GM19239 (cell line): ENCODE measurements around the gene RAD1.
"Not testable (repeated sequence)": the region's sequence is repeated elsewhere in the genome, so short reads cannot be mapped to it uniquely, and the experiment has no call there.

ENCODE experiments used
- DNase-seq: peaks from one replicate; pipeline ENCODE4 v3.0.0; 2011; ENCODE audit warnings: low spot score; ENCODE audit not compliant: insufficient read length
- FAIRE-seq: peaks from 2 replicates; lab custom pipeline; 2011; peaks lifted over from hg19 to GRCh38; lab: Jason Lieb, UNC

RAD1 gene, protein sequence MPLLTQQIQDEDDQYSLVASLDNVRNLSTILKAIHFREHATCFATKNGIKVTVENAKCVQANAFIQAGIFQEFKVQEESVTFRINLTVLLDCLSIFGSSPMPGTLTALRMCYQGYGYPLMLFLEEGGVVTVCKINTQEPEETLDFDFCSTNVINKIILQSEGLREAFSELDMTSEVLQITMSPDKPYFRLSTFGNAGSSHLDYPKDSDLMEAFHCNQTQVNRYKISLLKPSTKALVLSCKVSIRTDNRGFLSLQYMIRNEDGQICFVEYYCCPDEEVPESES

DNA sequence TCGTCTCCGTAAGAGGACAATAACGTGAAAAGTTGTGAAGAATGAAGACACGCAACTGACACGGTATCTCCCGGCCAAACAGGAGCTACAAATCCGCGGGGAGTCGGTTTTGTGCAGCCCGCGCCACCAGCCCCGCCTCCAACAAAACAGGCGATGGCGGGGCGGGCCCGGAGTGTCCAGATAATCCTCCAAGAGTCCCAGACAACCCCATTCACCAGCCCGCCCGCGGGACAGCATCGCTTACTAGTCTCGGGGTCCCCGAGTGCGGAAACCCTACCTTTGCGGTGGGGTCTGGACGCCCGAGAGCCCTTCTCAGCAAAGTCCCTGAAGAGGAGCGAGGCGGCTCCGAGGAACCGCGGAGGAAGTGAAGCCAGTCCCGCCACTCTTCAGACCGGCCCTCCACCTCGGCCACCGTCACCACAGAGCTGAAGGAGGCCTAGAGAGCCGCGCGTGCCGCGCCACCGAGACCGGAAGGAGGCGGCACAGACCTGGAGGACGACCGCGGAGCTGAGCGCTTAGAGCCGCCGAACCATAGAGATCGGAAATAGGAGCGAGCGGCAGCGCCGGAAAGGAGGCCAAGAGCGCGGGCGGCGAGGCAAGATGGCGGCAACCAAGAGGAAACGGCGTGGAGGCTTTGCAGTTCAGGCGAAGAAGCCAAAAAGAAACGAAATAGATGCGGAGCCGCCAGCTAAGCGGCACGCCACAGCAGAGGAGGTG is at the start of gene RAD1, which contains the start of gene BRIX1:
RAD1 (minus strand) TSS at position 366 of the 717 bp plus-strand sequence. CDS start 612 bp downstream, outside the sequence.
BRIX1 (plus strand) TSS at position 573 of the 717 bp plus-strand sequence; CDS start at position 601, 28 bp downstream.
- DNase-seq (peak; percentile 72), FAIRE-seq (peak; percentile 94)

DNA sequence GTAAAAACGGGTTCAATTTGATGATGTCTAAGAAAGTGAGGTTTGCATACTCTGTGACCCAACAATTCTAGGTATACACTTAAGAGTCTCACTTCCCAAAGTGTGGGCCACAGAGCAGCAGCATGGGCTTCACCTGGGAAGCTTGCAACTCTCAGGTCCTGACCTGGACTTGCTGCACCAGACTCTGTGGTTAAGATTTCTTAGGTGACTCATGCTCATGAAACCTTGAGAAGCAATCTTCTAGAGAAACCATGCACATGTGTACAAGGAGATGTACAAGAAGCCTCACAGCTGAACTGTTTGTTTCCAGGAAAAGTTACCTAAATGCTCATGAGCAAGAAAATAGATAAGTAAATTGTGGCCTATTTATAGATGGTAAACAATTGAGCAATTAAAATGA is 44.0 kb upstream of the RAD1 start:
- DNase-seq (peak; percentile 22), FAIRE-seq (peak; percentile 84)

DNA sequence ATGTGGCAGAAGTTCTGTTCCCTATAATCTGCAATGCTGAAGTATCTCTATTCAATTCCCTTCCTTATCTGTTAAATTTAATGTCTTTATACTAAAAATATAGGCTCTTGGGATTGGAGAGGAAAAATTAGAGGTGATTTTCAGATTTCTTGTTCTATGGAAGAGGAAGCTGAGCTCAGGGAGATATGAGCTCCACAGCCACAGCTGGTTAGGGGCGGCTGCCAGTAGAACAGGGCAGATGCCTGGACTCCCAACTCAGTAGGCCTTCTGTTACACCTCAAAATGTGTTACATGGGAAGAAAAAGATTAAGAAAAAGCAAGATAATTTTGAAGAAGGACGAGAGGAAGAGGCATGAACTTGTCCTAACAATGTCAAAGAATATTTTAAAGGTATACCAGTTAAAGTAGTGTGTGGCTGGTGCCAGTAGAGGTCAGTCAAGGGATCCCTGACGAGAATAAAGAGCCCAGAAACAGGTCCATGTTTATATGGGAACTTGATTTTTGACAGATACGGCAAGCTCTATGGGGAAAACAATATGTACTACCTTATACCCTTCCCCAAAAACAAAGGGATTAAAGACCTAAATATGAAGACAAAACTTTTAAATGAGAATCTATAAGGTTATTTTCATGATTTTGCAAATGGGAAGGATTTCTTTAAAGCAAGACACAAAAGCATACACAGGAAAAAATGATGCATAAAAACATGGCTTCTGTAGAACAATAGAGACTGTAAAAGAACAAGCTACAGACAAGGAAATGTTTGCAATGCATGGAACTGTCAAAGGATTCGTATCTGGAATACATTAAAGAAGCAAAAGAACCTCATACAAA is 42.8 kb upstream of the RAD1 start:
- DNase-seq (peak; percentile 23), FAIRE-seq (peak; percentile 73)

DNA sequence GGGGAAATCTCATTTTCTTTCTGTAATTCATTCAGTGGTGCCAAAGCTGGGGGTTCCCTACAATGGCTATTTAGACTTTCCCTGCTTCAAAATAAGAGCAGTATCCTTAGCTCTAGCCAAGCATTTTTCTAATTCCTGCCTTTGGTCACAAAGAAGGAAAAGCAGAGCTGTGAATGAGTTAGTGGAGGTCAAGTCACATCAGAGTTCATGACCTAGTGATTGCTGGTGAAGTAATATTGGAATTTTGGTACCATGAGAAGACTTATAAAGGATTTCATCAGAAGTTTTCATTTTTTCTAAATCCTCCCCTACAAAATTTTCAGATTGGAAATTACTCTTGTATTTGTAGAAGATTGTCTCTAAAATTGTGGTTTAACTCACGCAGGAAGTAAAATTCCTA is 42.0 kb upstream of the RAD1 start:
- FAIRE-seq, result no peak
- no peak for DNase-seq

DNA sequence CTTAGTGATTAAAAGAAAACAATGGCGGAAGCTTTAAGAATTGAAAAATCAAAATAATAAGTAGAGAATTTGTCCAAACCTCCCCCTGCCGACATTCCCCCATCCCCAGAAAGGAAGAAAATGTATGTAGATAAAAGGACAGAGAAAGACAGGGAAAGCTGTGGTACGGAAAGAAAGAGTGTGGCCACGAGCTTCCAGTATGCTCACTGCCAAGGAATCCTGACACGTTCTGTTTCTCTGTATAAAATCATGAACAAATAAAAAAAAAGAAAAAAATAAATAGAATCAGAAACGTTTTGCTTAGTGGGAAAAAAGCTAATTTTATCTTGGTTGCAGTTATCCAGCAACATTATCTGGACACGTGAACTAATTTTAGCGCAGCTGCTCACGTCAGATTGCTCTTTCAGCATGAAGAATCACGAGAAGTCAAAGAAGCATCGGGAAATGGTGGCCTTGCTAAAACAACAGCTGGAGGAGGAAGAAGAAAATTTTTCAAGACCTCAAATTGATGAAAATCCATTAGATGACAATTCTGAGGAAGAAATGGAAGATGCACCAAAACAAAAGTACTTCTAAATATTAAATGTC is 29.2 kb upstream of the RAD1 start:
- FAIRE-seq (no peak), DNase-seq (no peak)

DNA sequence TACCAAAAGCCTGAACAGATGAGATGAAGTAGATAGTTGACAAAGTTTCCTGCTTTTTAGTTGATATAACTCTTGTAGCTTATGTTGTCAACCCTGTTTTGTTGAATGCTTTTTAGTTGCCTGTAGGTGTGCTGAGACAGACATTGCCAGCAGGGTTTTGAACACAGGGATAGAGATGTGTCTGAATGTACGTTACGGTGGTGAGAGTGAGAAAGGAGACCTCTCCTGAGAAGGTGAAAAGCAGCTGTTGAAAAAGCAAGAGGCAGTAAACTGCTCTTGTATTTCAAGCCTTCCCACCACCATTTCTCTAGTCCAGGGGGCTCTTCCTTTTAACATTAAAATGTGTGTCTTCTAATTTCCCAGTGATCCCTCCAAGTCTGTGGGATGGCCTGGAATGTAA is 28.7 kb upstream of the RAD1 start:
- DNase-seq, result no peak
- no peak for FAIRE-seq

DNA sequence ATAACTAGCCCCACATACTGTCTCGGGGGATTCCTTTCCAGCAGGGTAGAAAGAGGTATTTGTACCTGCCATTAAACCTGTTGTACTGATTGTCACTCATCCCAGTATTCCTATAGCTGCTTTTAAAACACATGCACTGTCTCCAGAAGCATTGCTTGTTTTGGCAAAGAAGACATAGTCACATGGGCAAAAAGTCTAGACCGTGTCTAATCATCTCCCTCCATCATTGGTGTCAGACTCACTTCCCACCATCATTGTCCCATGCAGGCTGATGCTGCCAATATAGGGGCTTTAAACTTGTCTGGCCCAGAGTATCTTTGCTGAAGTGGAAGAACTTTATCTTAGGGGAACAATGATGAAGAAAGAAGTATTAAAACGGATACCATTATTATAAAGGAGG is 26.6 kb upstream of the RAD1 start:
- DNase-seq (no peak), FAIRE-seq (no peak)

DNA sequence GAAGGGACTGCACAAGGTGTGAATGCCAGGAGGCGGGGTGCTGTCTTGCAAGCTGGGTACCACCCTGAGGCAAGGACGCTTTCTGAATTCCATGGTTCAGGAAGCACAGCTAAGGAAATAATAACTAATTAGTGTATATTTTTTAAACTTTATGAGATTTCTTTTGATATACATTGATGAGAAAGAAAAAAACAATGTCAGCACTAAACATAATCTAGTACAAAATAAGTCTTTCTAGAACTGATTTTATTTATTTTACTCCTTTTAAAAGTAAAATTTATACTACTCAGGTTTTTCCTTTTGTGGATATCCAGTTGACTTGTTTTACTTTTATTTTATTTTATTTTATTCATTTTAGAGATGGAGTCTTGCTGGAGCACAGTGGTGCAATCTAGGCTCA is 17.6 kb upstream of the RAD1 start:
- DNase-seq (no peak), FAIRE-seq (no peak)

DNA sequence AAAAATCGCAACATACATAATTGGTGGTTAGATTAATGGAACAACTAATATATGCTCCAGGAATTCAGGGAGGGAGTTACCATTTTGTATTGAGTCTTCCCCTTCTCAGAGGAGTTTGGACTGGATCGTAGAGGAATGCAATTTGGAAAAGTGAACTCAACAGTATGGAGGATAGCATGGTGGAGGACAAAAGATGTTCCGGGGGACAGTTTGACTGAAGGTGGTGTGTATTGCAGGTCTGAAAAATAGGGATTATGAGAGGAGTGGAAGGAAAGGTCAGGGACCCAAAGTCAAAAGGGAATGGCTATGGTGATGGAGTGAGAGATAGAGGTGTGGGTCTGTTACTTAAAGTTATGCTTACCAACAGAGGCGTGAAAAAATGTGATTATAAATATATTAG is 15.6 kb upstream of the RAD1 start:
- FAIRE-seq (no peak), DNase-seq (no peak)

DNA sequence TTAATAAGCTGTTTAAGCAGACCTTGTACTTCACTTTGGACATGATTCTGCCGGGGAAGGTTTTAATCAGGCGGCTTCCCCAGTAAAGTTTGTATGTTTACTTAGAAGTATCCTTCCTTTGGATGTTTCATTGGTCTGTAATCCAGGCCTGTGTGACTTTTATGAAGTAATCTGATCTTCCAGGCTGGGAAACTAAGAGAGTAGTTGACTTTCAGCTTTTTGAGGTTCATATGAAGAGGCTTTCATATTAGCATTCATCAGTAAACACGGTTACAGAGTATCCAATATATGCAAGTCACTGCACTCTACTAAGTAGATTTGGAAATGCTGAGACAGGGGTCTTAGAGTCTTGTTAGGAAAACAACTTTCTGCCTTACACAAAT is 15.1 kb upstream of the RAD1 start:
- no peak for FAIRE-seq
- DNase-seq, result no peak

DNA sequence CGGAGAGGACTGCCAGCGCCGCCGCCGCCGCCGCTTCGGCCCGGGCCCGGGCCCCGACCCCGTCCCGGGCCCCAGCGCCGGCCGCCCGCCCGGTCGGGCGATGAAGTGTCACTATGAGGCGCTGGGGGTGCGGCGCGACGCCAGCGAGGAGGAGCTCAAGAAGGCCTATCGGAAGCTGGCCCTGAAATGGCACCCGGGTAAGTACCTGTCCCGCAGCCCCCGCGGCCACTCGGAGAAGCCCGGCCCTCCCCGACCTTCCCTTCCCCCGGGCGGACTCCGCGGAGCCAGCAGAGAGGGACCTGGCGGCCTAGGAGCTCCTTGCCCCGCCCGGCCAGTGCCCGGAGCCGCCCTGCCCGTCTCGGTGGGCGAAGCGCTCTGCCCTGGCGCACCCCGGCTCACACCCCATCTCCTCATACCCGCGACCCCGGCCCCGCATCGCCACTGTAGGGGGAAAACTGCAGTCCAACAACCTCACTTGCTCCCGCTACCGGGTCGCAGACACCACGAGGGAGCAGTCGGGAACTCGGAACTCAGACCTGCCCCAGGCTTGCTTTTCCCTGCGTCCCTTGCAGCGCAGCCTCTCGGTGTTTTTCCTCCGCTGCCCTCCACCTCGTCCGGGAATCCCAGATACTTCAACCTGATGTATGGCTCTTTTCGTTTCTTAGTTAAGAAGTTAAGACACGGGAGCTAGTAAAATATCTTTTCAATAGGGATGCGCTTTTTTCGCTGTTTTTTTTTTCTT is 14.6 kb upstream of the RAD1 start:
- FAIRE-seq (peak; percentile 62), DNase-seq (peak; percentile 81)

DNA sequence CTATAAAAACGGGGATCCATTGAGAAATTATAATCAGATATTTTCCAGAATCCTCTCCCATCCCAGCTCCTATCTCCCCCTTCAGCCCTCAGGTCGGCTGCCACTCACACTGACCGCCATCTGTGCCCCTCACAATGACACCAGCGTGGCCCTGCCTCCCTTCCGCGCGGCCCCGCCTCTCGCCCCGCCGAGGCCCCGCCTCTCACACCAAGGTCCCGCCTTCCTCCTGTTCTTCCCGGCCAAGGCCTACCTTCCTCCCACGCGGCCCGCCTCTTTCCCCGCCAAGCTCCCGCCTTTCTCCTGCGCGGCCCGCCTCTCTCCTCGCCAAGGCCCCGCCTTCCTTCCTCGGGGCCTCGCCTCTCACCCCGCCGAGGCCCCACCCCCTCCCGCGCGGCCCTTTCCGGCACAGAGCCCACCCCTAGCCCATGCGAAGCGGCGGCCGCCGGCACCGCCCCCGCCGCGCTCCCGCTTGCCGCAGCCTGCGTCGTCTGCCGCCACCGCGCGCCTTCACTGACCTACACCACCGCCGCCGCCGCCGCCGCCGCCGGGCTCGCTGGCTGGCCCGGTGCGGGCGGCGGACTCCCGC is 13.9 kb upstream of the RAD1 start, which contains the start of gene DNAJC21:
DNAJC21 (plus strand) TSS at position 426 of the 586 bp plus-strand sequence. CDS start 261 bp downstream, outside the sequence.
- peak; percentile 92 for FAIRE-seq
- DNase-seq, result peak; percentile 95

DNA sequence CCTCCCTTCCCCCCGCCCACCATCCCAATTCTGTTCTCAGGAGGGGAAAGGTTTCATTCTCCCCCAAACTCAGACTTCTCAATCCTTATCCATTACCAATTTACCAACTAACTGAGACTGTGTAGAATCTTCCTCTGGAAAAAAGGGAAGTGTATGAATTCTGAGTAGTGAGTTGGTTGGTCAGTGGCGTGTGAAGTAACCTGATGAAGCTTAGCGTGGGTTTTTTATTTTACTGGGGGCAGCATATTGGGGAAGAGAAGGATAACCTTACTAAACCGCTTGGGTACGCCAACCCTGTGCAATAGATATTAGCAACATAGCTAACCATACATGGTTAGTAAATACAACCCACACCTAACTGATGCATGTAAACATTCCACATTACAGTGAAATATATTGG is 13.0 kb upstream of the RAD1 start:
- DNase-seq (no peak), FAIRE-seq (no peak)

DNA sequence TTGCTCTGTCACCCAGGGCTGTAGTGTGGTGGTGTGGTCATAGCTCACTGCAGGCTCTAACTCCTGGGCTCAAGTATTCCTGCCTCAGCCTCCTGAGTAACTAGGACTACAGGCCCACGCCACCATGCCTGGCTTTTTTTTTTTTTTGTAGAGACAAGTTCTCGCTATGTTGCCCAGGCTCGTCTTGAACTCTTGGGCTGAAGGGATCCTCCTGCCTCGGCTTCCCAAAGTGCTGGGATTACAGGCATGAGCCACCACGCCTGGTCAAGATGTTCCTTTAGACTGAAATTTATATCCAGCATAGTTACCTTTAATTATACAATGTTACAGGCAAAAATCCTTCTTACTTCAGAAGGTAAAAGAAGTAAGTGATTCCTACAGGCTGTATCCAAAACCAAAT is 12.5 kb upstream of the RAD1 start:
- DNase-seq (no peak), FAIRE-seq (no peak)

DNA sequence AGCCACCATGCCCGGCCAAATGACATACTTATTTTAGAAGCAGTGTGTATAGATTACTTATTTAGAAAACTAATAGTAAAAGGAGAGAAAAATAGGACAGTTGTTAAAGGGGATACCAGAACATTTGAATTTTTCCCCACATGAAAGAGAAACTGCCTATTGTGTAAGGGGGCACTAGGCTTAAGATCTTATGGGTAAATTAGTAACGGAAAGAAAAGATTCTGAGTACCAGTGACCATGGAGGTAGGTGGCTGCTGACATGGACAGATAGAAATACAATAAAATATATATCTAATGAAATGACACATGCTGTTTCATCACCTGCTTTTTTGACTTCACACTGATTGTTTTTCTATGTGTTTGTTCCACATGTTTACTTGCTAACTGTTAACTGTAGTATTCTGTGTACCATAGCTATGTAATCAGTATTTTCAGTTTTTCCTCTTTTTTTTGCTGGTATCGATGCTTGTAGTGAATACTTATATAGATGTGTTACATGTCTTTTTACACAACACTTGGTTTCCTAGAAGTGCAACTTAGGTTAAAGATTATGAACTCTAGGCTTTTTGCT is 11.1 kb upstream of the RAD1 start:
- FAIRE-seq (no peak), DNase-seq (no peak)

DNA sequence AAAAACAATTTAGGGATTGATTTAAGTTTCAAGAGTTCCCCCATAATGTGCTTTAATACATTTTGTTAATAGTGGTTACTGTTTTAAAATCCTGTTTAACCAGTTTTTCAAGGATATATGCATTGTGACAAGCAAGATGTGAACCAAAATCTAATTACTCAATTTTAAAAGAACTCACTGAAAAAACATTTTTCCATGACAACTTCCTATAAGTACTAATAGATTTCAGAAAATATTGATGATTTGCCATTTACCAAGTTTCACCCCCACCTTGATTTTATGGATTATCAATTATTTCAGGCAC is 9.1 kb upstream of the RAD1 start:
- FAIRE-seq (no peak), DNase-seq (no peak)

DNA sequence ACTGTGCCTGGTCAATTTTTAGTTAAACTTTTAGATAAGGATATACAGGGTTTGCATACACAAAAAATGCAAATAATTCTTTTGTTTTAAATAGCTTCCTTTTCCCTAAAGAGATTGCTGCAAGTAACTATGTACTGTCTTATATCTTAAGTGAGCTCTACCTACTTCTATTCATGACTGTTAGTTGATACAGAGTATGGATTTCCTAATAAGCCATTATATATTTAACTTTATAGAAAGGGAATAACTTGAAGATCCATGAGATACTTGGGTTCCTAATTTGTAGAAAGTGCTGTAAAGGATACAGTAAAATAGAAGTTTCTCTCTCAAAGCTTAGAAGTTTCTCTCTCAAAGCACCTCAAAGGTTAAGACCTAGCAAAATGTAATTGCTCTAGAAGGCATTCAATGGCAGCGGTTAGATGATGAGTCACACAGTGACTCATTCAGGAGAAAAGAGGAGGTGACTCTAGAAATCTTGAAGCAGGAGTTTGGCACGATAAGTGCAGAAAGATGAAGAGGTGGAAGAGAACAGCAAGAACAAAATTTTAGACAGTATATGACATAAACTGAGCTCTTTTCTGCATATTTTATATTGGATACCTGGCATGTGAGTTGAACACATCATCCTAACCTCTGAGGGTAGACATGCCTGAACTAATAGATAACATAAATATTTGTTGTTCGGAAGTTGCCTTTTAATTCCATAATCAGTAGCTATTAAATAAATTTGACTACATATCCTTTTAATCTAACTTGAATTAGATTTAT is 8.6 kb upstream of the RAD1 start:
- FAIRE-seq (no peak), DNase-seq (no peak)

DNA sequence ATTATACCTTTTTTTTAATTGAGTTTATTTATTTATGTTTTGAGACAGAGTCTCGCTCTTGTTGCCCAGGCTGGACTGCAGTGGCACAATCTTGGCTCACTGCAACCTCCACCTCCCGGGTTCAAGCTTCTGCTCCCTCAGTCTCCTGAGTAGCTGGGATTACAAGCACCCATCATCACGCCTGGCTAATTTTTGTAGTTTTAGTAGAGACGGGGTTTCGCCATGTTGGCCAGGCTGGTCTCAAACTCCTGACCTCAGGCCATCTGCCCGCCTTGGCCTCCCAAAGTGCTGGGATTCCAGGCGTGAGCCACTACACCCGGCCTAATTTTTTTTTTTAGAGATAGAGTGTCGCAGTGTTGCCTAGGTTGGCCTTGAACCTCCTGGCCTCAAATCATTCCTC is 8.0 kb upstream of the RAD1 start:
- not testable (repeated sequence) for DNase-seq, FAIRE-seq
